GM23248 (cell line): ENCODE data around the gene TMEM37.

Experiments used
- EZH2 ChIP-seq: fragments of 200-600 bp; sonication (generic); IDR thresholded peaks from 2 replicates; pipeline ENCODE4 v1.6.1; 2018; ENCODE audit warnings: antibody characterized with exemption, mild to moderate bottlenecking; ENCODE audit not compliant: insufficient read depth, poor library complexity, severe bottlenecking
- EZH2phosphoT487 ChIP-seq: fragments of 200-600 bp; sonication (generic); IDR thresholded peaks from 2 replicates; pipeline ENCODE4 v1.6.1; 2018; ENCODE audit warnings: antibody characterized with exemption, moderate library complexity, mild to moderate bottlenecking, low read depth; ENCODE audit not compliant: insufficient read depth

DNA sequence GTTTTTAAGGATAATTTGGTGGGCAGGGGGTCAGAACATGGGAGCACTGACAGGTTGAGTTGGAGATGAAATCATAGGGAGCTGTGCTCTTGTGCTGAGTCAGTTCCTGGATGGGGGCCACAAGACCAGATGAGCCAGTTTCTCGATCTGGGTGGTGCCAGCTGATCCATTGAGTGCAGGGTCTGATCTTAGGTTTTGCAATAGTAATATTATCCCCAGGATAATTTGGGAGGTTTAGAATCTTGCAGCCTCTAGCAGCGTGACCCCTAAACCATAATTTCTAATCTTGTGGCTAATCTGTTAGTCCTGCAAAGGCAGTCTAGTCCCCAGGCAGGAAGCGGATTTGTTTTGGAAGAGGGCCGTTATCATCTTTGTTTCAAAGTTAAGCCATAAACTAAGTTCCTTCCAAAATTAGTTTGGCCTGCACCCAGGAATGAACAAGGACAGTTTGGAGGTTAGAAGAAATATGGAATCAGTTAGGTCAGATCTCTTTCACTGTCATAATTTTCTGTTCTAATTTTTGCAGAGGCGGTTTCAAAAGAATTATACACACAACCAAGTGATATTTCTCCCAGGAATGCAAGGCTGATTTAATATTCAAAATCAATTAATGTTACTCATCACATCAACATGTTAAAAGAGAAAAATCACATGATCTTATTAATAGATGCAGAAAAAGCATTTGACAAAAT lies 41.9 kb upstream of the TMEM37 start:
- TF ChIP-seq EZH2phosphoT487 (no peak), EZH2 (no peak)
